AG09309 (cell line): ENCODE results near the gene NDE1.

Experiments
- DNase-seq: peaks from one replicate; pipeline ENCODE4 v3.0.0-alpha.2; 2010; ENCODE audit warnings: low read depth
- H3K4me3 ChIP-seq: 2 replicates; pipeline ENCODE4 v1.5.1; 2011; ENCODE audit warnings: mild to moderate bottlenecking, low read depth, low read length, moderate library complexity; ENCODE audit not compliant: control insufficient read depth
- CTCF ChIP-seq: IDR thresholded peaks from 2 replicates; pipeline ENCODE4 v1.5.1; 2011; ENCODE audit warnings: mild to moderate bottlenecking, low read depth, low read length, inconsistent platforms; ENCODE audit not compliant: insufficient read depth, control insufficient read depth; ENCODE audit errors: missing control alignments

NDE1 gene

GRCh38 chr16:15770512-15770911 is 120.5 kb downstream of the NDE1 start:
- peak; percentile 10 for DNase-seq
- TF ChIP-seq CTCF, result no peak

GRCh38 chr16:15771694-15772093 is 121.6 kb downstream of the NDE1 start:
- TF ChIP-seq CTCF, result no peak
- DNase-seq, result no peak
- H3K4me3 ChIP-seq, result no peak overlapping the region

More at GRCh38 chr16:15770512-15770911, 120.5 kb downstream of the NDE1 start:
- H3K4me3 ChIP-seq, result no peak overlapping the region

- H3K4me3 ChIP-seq, result no peak overlapping the region
- no peak for TF ChIP-seq CTCF
- no peak for DNase-seq
Observed at GRCh38 chr16:15772579-15773293, 122.7 kb downstream of the NDE1 start.

GRCh38 chr16:15773968-15774367 is 123.9 kb downstream of the NDE1 start:
- H3K4me3 ChIP-seq, result no peak overlapping the region
- no peak for TF ChIP-seq CTCF
- DNase-seq, result no peak

- TF ChIP-seq CTCF, result no peak
- no peak overlapping the region for H3K4me3 ChIP-seq
- no peak for DNase-seq
Observed at GRCh38 chr16:15775209-15775608, 125.2 kb downstream of the NDE1 start.

GRCh38 chr16:15775663-15776304 is 125.7 kb downstream of the NDE1 start:
- no peak for DNase-seq
- H3K4me3 ChIP-seq, result no peak overlapping the region
- no peak for TF ChIP-seq CTCF
